DOHH2 (cell line): ENCODE data around the gene SRGAP1.

Experiments
- H3F3A ChIP-seq: fragments of 200-600 bp; sonication (generic), shearing (Covaris generic); 2 replicates; pipeline ENCODE4 v1.6.0; 2016; ENCODE audit warnings: antibody characterized with exemption, mild to moderate bottlenecking; ENCODE audit not compliant: control insufficient read depth, insufficient read depth
- H3K27ac ChIP-seq: fragments of 200-600 bp; sonication (generic); 2 replicates; pipeline ENCODE4 v1.5.1; 2014; ENCODE audit warnings: low read depth, mild to moderate bottlenecking, low read length, moderate library complexity
- H3K27me3 ChIP-seq: fragments of 200-600 bp; sonication (generic); 2 replicates; pipeline ENCODE4 v1.6.1; 2014; ENCODE audit warnings: mild to moderate bottlenecking, low read length, mixed read lengths; ENCODE audit not compliant: control insufficient read depth
- H3K36me3 ChIP-seq: fragments of 200-600 bp; sonication (generic); 2 replicates; pipeline ENCODE4 v1.6.1; 2014; ENCODE audit warnings: mild to moderate bottlenecking, low read length, moderate library complexity, mixed read lengths; ENCODE audit not compliant: control insufficient read depth
- H3K4me1 ChIP-seq: fragments of 200-600 bp; sonication (generic); 2 replicates; pipeline ENCODE4 v1.6.1; 2014; ENCODE audit warnings: mild to moderate bottlenecking, low read length, mixed read lengths; ENCODE audit not compliant: control insufficient read depth
- H3K4me2 ChIP-seq: fragments of 200-600 bp; sonication (generic); 2 replicates; pipeline ENCODE4 v1.6.0; 2014; ENCODE audit warnings: mild to moderate bottlenecking, low read length, moderate library complexity
- H3K4me3 ChIP-seq: fragments of 200-600 bp; sonication (generic); 2 replicates; pipeline ENCODE4 v1.5.1; 2014; ENCODE audit warnings: mild to moderate bottlenecking, low read length, mixed read lengths
- H3K79me2 ChIP-seq: fragments of 200-600 bp; sonication (generic); 2 replicates; pipeline ENCODE4 v1.6.1; 2014; ENCODE audit warnings: mild to moderate bottlenecking, low read length, mixed read lengths; ENCODE audit not compliant: control insufficient read depth
- H3K9me2 ChIP-seq: fragments of 200-600 bp; sonication (generic); replicated peaks from 2 replicates; pipeline ENCODE4 v1.6.1; 2014; ENCODE audit warnings: mild to moderate bottlenecking, low read length, mixed read lengths; ENCODE audit not compliant: control insufficient read depth
- H3K9me3 ChIP-seq: fragments of 200-600 bp; sonication (generic); 2 replicates; pipeline ENCODE4 v1.6.1; 2014; ENCODE audit warnings: antibody characterized with exemption, low read length, mixed read lengths; ENCODE audit not compliant: control insufficient read depth, insufficient read depth
- H4K20me1 ChIP-seq: fragments of 200-600 bp; sonication (generic); 2 replicates; pipeline ENCODE4 v1.6.0; 2014; ENCODE audit warnings: low read depth, mild to moderate bottlenecking, antibody characterized with exemption, low read length, moderate library complexity; ENCODE audit not compliant: control insufficient read depth, insufficient read depth
- EZH2phosphoT487 ChIP-seq: fragments of 200-600 bp; sonication (generic); IDR thresholded peaks from 2 replicates; pipeline ENCODE4 v1.6.1; 2017; ENCODE audit warnings: borderline replicate concordance, mild to moderate bottlenecking, antibody characterized with exemption, low read length, moderate library complexity, mixed read lengths
- TF ChIP-seq, protein P1 (sequence below): fragments of 200-600 bp; sonication (generic); IDR thresholded peaks from one replicate; pipeline ENCODE4 v1.5.1; 2014; ENCODE audit warnings: antibody characterized with exemption, mild to moderate bottlenecking, low read depth, low read length; ENCODE audit not compliant: poor library complexity, severe bottlenecking

The SRGAP1 gene

DNA sequence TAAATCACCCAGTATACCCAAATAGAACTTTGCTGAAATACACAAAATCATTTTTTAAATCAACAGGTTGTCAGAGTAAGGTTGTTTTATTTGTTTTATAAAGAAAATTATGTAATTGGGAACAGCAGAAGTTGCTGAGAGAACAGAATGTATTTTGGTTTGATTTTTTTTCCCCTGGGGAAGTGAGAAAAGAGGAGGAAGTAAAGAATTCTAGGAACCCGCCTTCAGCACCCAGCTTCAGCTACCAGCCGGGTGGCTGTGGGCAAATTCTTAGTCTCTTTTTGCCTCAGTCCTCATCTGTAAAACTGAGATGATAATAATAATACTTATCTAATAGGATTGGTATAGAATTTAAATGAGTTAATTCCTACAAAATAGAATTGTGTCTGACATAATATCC, 119.4 kb downstream of the SRGAP1 start:
- no peak overlapping the region for H3K4me3 ChIP-seq
- H3K9me3 ChIP-seq: no peaks in the 10 kb centered on the region
- H4K20me1 ChIP-seq: no peaks in the 10 kb centered on the region
- no peaks in the 10 kb centered on the region for H3K36me3 ChIP-seq
- H3K4me2 ChIP-seq: no peak overlapping the region
- no peaks in the 10 kb centered on the region for H3K27me3 ChIP-seq
- no peaks in the 10 kb centered on the region for H3F3A ChIP-seq
- H3K79me2 ChIP-seq: no peaks in the 10 kb centered on the region
- no peaks in the 10 kb centered on the region for H3K9me2 ChIP-seq
- H3K27ac ChIP-seq: no peak overlapping the region
- TF ChIP-seq, protein P1, sequence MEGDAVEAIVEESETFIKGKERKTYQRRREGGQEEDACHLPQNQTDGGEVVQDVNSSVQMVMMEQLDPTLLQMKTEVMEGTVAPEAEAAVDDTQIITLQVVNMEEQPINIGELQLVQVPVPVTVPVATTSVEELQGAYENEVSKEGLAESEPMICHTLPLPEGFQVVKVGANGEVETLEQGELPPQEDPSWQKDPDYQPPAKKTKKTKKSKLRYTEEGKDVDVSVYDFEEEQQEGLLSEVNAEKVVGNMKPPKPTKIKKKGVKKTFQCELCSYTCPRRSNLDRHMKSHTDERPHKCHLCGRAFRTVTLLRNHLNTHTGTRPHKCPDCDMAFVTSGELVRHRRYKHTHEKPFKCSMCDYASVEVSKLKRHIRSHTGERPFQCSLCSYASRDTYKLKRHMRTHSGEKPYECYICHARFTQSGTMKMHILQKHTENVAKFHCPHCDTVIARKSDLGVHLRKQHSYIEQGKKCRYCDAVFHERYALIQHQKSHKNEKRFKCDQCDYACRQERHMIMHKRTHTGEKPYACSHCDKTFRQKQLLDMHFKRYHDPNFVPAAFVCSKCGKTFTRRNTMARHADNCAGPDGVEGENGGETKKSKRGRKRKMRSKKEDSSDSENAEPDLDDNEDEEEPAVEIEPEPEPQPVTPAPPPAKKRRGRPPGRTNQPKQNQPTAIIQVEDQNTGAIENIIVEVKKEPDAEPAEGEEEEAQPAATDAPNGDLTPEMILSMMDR: no peak
- no peak for TF ChIP-seq EZH2phosphoT487
- H3K4me1 ChIP-seq: no peaks in the 10 kb centered on the region

DNA sequence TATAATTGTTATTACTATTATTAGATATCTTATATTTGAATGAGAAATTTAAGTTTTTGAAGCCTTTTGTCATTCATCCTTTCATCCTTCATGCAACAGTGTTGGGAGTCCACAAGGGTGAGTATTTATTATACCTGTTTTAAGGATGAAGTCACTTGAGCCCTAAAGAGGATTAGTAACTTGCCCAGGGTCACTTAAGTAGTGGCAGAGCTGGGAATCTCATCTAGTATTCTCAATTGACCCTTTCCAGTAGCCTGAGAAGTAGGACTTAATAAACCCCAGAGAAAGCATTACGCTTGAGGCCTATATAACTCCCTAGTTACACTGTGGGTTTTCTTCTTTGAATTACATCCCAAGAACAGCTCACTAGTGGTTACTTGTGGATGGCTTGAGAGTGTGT, 119.8 kb downstream of the SRGAP1 start:
- no peak overlapping the region for H3K27ac ChIP-seq
- TF ChIP-seq EZH2phosphoT487: no peak
- TF ChIP-seq, protein P1: no peak
- no peaks in the 10 kb centered on the region for H3F3A ChIP-seq
- H4K20me1 ChIP-seq: no peaks in the 10 kb centered on the region
- H3K4me2 ChIP-seq: no peak overlapping the region
- no peaks in the 10 kb centered on the region for H3K9me2 ChIP-seq
- H3K9me3 ChIP-seq: no peaks in the 10 kb centered on the region
- no peaks in the 10 kb centered on the region for H3K4me1 ChIP-seq
- no peaks in the 10 kb centered on the region for H3K36me3 ChIP-seq
- H3K4me3 ChIP-seq: no peak overlapping the region
- H3K27me3 ChIP-seq: no peaks in the 10 kb centered on the region
- no peaks in the 10 kb centered on the region for H3K79me2 ChIP-seq

DNA sequence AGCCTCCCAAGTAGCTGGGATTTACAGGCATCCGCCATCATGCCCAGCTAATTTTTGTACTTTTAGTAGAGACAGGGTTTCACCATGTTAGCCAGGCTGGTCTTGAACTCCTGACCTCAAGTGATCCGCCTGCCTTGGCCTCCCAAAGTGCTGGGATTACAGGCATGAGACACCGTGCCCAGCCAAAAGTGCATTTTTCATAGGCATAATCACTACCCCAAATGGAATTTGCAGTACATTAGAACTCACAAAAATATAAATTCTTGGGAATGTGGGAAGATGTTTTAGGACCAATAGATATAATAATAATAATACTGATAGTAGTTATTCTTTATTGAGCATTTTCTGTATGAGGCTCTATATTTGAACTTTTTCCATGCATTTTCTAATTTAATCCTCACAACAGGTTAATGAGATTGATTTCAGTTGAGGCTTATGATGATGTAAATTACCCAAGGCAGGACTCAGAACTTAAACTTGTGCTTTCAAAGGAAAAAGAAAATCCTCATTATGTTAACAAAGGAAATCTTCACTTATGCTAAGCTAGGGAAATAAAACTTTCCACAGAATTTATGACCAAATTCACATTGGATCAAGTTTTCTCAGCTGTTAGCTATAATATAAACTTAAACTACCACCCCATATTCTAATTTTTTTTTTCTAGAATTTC, 121.6 kb downstream of the SRGAP1 start:
- Histone ChIP-seq H3K4me1 (peaks cover 7% of the 10 kb centered on the region), H3K27ac (no peak overlapping the region), H3K27me3 (no peaks in the 10 kb centered on the region), H3K9me3 (no peaks in the 10 kb centered on the region), H3K4me2 (no peak overlapping the region), H3K9me2 (no peaks in the 10 kb centered on the region), H3F3A (no peaks in the 10 kb centered on the region), H4K20me1 (no peaks in the 10 kb centered on the region), H3K36me3 (no peaks in the 10 kb centered on the region), H3K4me3 (no peak overlapping the region), H3K79me2 (no peaks in the 10 kb centered on the region)
- no peak for TF ChIP-seq EZH2phosphoT487
- TF ChIP-seq, protein P1: no peak
